ENCODE measurements around the gene GPC5. TPM values are rescaled to one million over a fixed set of nuclear protein-coding genes. Genes with fewer than 3 reads are reported as not detected.

Gene GPC5
- total and polyA plus RNA-seq, 11 donors, result 0.14 to 2.9 (median 0.84) TPM; not detected in 1

DNA sequence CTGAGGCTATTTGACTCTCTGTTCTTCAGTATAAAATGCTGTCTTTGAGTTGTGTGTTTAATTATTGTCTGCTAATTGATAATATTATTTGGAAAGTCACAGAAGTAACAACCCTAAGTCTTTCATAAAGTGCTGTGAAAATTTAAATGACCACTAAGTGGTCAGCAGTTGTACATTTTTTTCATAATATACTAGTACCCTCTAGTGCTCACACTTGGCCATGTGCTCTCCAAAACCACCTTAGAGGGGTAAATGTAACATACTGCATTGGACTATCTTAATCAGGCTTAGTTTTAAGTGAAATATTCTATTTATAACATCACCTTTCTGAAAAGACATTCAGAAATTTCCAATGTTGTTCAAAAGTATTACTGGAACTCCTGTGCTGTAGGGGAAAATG lies 745.3 kb downstream of the GPC5 start:
- H3K4me3 ChIP-seq, result no peak overlapping the region
- no peak for DNase-seq
- intact Hi-C loops (cut with DNase I), result no loop called here
- no peak for TF ChIP-seq POLR2A (IDR thresholded peaks at IDR 0.05)
- TF ChIP-seq CTCF (IDR thresholded peaks at IDR 0.05), result no peak
- no peaks in the 10 kb centered on the region for H3K27me3 ChIP-seq
- H3K9me3 ChIP-seq, result no peaks in the 10 kb centered on the region
- H3K36me3 ChIP-seq, result no peaks in the 10 kb centered on the region
- ATAC-seq, result no peak
- no peaks in the 10 kb centered on the region for H3K4me1 ChIP-seq
- H3K27ac ChIP-seq, result no peak overlapping the region

DNA sequence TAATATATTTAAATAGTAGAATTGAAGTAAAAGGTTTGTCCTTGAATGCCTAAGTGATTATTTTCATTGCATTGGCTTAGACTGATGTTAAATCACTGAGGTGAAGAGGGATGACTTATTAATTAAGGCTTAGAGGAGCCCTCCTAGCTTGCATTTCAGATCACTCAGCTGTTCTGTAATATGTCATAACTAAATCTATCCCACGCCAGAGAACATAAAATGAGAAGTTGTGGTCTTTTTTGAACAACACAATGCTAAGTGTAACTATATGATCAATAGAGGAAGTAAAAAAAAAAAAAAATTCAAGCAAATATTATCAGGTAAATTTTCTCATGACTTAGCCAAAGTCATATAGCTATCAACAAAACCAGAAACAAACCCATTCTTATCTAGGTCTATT lies 752.2 kb downstream of the GPC5 start:
- no peak for ATAC-seq
- no peak for DNase-seq
- 70 to 76% (median 72%) methylated on average over 1 of the region's 1 CpG for WGBS, 4 donors
- intact Hi-C loops (cut with DNase I), result no loop called here
- no peaks in the 10 kb centered on the region for H3K4me1 ChIP-seq
- H3K27ac ChIP-seq, result no peak overlapping the region
- H3K36me3 ChIP-seq, result no peaks in the 10 kb centered on the region
- TF ChIP-seq POLR2A (IDR thresholded peaks at IDR 0.05) (no peak), CTCF (IDR thresholded peaks at IDR 0.05) (no peak)
- no peaks in the 10 kb centered on the region for H3K9me3 ChIP-seq
- no peak overlapping the region for H3K4me3 ChIP-seq
- H3K27me3 ChIP-seq, result no peaks in the 10 kb centered on the region

GRCh38 chr13:92158346-92158745 lies 759.9 kb downstream of the GPC5 start:
- H3K27ac ChIP-seq, result no peak overlapping the region
- ATAC-seq, result no peak
- H3K9me3 ChIP-seq, result no peaks in the 10 kb centered on the region
- no peaks in the 10 kb centered on the region for H3K4me1 ChIP-seq
- TF ChIP-seq CTCF (IDR thresholded peaks at IDR 0.05), result no peak
- no peak for TF ChIP-seq POLR2A (IDR thresholded peaks at IDR 0.05)
- H3K36me3 ChIP-seq, result no peaks in the 10 kb centered on the region
- H3K4me3 ChIP-seq, result no peak overlapping the region
- no peak for DNase-seq
- H3K27me3 ChIP-seq, result no peaks in the 10 kb centered on the region
- intact Hi-C loops (cut with DNase I), result no loop called here
- WGBS, 4 donors, result 31 to 60% (median 52%) methylated on average over 3 of the region's 3 CpGs

DNA sequence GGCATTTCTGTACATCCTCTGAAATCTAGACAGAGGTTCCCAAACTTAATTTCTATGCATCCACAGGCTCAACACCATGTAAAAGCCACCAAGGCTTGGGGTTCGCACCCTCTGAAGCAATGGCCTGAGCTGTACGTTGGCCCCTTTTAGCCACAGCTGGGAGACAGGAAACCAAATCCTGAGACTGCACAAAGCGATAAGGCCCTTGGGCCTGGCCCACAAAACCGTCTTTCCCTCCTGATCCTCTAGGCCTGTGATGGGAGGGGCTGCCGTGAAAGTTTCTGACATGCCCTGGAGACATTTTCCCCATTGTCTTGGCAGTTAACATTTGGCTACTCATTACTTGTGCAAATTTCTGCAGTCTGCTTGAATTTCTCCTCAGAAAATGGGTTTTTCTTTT lies 766.4 kb downstream of the GPC5 start:
- no peak overlapping the region for H3K27ac ChIP-seq
- intact Hi-C loops (cut with DNase I), result no loop called here
- DNase-seq (no peak), ATAC-seq (no peak)
- no peaks in the 10 kb centered on the region for H3K27me3 ChIP-seq
- no peak for TF ChIP-seq POLR2A (IDR thresholded peaks at IDR 0.05)
- TF ChIP-seq CTCF (IDR thresholded peaks at IDR 0.05), result no peak
- WGBS, 4 donors, result 67 to 75% (median 70%) methylated on average over 5 of the region's 5 CpGs
- H3K4me1 ChIP-seq, result no peaks in the 10 kb centered on the region
- no peaks in the 10 kb centered on the region for H3K36me3 ChIP-seq
- H3K4me3 ChIP-seq, result no peak overlapping the region
- H3K9me3 ChIP-seq, result no peaks in the 10 kb centered on the region
